Gastroesophageal sphincter (tissue), 4 donors: ENCODE data around the gene MIX23. TPM values are rescaled to one million over a fixed set of nuclear protein-coding genes. Genes with fewer than 3 reads are reported as not detected.

ENCODE experiments used
- ATAC-seq: fragments of 150-250 bp; one replicate; pipeline ENCODE4 v1.9.1; 2016; ENCODE audit warnings: mild to moderate bottlenecking, moderate library complexity
- H3K27ac ChIP-seq, 4 donors: fragments of 200-600 bp; sonication (generic) in 3 of 4; 1 replicate in 3 of 4; 2 replicates in 1 of 4; pipeline ENCODE4 v1.5.1; 2016 to 2019
- H3K27me3 ChIP-seq: fragments of 200-600 bp; sonication (generic); one replicate; pipeline ENCODE4 v1.5.1; 2019
- H3K36me3 ChIP-seq, 2 donors: fragments of 200-600 bp; sonication (generic); one replicate each; pipeline ENCODE4 v1.5.1; 2019; ENCODE audit warnings: control low read depth in 1 of 2
- H3K4me1 ChIP-seq, 3 donors: fragments of 200-600 bp; sonication (generic); 1 replicate in 2 of 3; 2 replicates in 1 of 3; pipeline ENCODE4 v1.5.1; 2016 to 2019; ENCODE audit warnings: control low read depth in 2 of 3
- H3K4me3 ChIP-seq, 2 donors: fragments of 200-600 bp; sonication (generic); one replicate each; pipeline ENCODE4 v1.5.1; 2019; ENCODE audit warnings: mild to moderate bottlenecking in 1 of 2, moderate library complexity in 1 of 2
- H3K9me3 ChIP-seq, 3 donors: fragments of 200-600 bp; sonication (generic); one replicate each; pipeline ENCODE4 v1.5.1; 2017 to 2019; ENCODE audit warnings: control low read depth in 2 of 3
- EP300 ChIP-seq: sonication (generic); formaldehyde crosslinking; IDR thresholded peaks from one replicate; pipeline ENCODE4 v1.6.1; 2017; ENCODE audit warnings: antibody characterized with exemption, mild to moderate bottlenecking
- POLR2A ChIP-seq, 2 donors: fragments of 450-650 bp; IDR thresholded peaks; one replicate each; pipeline ENCODE4 v1.6.1; 2017; ENCODE audit warnings: antibody characterized with exemption in 2 of 2, mild to moderate bottlenecking in 2 of 2, moderate library complexity in 1 of 2
- POLR2AphosphoS5 ChIP-seq: sonication (generic); formaldehyde crosslinking; IDR thresholded peaks from one replicate; pipeline ENCODE4 v1.6.1; 2017; ENCODE audit warnings: antibody characterized with exemption
- WGBS, 2 donors: methylation state at CpG; one replicate each; pipeline ENCODE4 v1.1.5; 2018; ENCODE audit warnings: low coverage in 1 of 2; 5-methylcytosine and 5-hydroxymethylcytosine counted together
- total RNA-seq, 4 donors: library from RNA; depleted of rRNA; stranded (reverse); fragments of >200 nt; gene quantifications; one replicate each; pipeline ENCODE4 v1.1.0, GENCODE V29; 2016
- TF ChIP-seq, protein P1 (sequence below), 4 experiments: fragments of 200-600 bp in 2 of 4; fragments of 450-650 bp in 2 of 4; sonication (generic) in 1 of 4; IDR thresholded peaks; one replicate each; pipeline ENCODE4 v1.5.1; 2017 to 2019; ENCODE audit warnings: antibody characterized with exemption in 4 of 4, mild to moderate bottlenecking in 2 of 4, moderate library complexity in 2 of 4

Gene MIX23
- total RNA-seq, 4 donors from 2014 or later = 8.2 to 23.8 (median 16.1) TPM

DNA sequence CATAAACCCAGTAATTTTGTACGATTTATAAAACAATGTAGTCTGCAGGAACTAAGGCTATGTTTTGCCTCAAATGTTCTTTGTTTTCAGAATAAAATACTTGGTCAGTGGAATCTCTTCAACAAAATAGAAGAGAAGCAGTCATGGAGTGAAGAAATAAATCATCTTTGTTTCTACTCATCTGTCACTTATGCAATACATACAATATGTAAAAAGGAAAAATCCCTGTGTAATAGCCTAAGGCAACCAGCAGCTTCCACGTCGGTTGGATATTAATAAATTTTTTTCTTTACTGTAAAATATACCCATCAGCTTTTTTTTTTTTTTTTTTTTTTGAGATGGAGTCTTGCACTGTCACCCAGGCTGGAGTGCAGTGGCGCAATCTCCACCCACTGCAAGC is 38.1 kb upstream of the MIX23 start:
- peaks cover 0 to 42% of the 10 kb centered on the region in 2 donors for H3K36me3 ChIP-seq
- no peak overlapping the region for H3K27ac ChIP-seq
- H3K4me3 ChIP-seq = no peak overlapping the region
- no peak for ATAC-seq
- H3K27me3 ChIP-seq = no peaks in the 10 kb centered on the region
- no peak for TF ChIP-seq POLR2AphosphoS5
- TF ChIP-seq, protein P1, sequence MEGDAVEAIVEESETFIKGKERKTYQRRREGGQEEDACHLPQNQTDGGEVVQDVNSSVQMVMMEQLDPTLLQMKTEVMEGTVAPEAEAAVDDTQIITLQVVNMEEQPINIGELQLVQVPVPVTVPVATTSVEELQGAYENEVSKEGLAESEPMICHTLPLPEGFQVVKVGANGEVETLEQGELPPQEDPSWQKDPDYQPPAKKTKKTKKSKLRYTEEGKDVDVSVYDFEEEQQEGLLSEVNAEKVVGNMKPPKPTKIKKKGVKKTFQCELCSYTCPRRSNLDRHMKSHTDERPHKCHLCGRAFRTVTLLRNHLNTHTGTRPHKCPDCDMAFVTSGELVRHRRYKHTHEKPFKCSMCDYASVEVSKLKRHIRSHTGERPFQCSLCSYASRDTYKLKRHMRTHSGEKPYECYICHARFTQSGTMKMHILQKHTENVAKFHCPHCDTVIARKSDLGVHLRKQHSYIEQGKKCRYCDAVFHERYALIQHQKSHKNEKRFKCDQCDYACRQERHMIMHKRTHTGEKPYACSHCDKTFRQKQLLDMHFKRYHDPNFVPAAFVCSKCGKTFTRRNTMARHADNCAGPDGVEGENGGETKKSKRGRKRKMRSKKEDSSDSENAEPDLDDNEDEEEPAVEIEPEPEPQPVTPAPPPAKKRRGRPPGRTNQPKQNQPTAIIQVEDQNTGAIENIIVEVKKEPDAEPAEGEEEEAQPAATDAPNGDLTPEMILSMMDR (IDR thresholded peaks at IDR 0.05) = no peak
- no peak for TF ChIP-seq POLR2A (IDR thresholded peaks at IDR 0.05)
- TF ChIP-seq EP300 = no peak
- peaks cover 0 to 17% (median 3%) of the 10 kb centered on the region in 3 donors for H3K4me1 ChIP-seq
- 49 to 60% methylated on average over 3 to 4 of the region's 4 CpGs for WGBS, 2 donors
- no peaks in the 10 kb centered on the region for H3K9me3 ChIP-seq

DNA sequence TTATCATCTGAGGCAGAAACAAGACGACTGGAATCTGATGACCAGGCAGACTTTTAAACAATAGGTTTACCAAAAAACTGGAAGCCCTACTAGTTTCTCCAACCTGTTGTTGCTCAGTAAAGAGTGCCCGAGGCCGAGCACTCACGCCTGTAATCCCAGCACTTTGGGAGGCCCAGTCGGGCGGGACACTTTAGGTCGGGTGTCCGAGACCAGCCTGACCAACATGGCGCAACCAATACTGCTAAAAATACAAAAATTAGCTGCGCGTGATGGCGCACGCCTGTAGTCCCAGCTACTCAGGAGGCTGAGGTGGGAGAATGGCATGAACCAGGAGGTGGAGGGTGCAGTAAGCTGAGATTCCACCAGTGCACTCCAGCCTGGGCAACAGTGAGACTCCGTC is 33.9 kb upstream of the MIX23 start:
- peak overlapping the region; percentile 78 to 87 (median 85) for H3K27ac ChIP-seq
- TF ChIP-seq POLR2A (IDR thresholded peaks at IDR 0.05) (no peak), POLR2AphosphoS5 (no peak), EP300 (no peak)
- TF ChIP-seq, protein P1 (IDR thresholded peaks at IDR 0.05) = no peak
- peaks cover 0 to 19% of the 10 kb centered on the region in 2 donors for H3K36me3 ChIP-seq
- H3K4me1 ChIP-seq = peaks cover 3 to 42% (median 7%) of the 10 kb centered on the region in 3 donors
- H3K9me3 ChIP-seq = no peaks in the 10 kb centered on the region
- 41 to 76% methylated on average over 4 to 10 of the region's 14 CpGs for WGBS, 2 donors
- H3K27me3 ChIP-seq = no peaks in the 10 kb centered on the region
- ATAC-seq = no peak
- peak overlapping the region; percentile 60 to 72 for H3K4me3 ChIP-seq

DNA sequence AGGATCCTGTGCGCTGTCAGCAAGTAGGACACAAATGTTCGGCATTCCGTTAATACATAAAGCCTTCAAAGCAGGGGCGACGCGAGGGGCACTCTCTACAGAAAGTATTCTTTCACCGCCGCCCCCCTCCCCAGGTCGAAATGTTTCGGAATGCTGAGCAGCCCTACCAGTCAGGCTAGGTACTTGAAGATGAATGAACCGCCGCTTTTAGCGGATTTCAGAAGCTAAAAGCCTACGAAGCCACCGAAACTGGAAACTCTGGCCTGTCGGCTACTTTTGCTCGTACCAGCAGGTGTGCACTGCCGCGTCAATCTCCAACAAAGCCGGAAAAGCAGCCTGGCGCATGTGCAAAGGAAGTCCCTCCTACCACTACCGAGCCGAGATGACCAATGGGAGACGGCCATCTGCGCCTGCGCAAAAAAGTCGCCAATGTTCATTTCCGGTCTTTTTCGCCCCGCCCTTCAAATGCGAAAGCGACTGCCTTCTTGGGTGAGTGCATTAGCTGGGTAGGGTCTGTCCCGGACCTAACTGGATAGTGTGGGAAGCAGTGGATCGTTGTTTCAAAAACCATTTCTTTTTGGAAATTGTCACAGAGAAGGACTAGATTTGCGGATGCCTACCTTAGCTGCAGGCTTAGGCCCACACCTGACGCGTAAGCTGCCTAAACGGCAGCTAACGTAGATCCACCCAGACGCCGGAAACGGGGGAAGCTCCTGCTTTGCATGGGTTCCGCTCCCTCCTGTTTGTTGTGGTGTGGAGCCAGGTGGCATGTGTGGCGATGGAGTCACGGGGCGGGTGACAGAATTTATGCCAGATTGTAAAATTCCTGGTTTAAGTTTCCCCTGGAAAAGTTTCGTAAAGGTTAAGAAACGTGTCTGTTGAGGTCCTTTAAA is 33.0 kb upstream of the MIX23 start, which contains the start of gene WDR5B:
Gene WDR5B, minus strand, starts transcription at position 301 of the 893 bp plus-strand sequence. CDS start 534 bp downstream, outside the sequence.
- peak within 1 kb of the TSS; percentile 78 to 87 (median 85) for H3K27ac ChIP-seq
- H3K4me1 ChIP-seq = peaks cover 3 to 42% (median 7%) of the 10 kb centered on the region in 3 donors
- no peaks in the 10 kb centered on the region for H3K9me3 ChIP-seq
- H3K36me3 ChIP-seq = peaks cover 0 to 21% of the 10 kb centered on the region in 2 donors
- ATAC-seq = peak; percentile 96
- no peaks in the 10 kb centered on the region for H3K27me3 ChIP-seq
- 1% methylated on average over 20 to 23 of the region's 48 CpGs for whole genome bisulfite sequencing, 2 donors
- TF ChIP-seq, protein P1 (IDR thresholded peaks at IDR 0.05) = peak in 2 of 4 experiments; percentile 16 to 31
- TF ChIP-seq POLR2AphosphoS5 (peak; percentile 70), EP300 (no peak), POLR2A (IDR thresholded peaks at IDR 0.05) (peak; percentile 58 to 67)
- H3K4me3 ChIP-seq = peak within 1 kb of the TSS; percentile 60 to 72

DNA sequence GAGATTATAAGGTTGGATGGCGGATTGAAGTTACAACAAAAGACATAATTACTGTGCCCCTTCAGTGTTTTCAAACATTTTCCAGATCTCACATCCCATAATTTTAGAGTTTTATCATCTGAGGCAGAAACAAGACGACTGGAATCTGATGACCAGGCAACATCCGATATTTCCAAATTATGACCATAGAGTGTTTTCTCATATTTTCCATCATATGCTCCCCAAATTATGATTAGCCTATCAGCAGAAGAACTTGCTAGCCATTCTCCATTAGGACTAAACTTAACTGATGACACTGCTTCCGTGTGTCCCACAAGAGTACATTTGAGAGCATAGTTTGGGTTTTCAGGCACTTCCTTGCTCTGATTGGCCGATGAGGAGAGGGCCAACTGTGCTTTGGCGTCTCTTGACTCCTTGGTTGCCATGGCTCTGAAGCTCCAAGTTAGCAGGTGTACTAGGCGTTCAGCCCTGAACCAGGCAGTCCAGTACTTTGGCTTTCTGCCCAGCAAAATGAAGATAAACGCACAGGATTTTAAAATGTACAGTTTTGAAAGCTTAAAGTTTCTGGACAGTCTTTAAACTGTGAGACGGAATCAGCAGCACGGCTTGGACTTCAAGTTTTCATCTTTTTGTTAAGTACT is 32.2 kb upstream of the MIX23 start:
- no peak for TF ChIP-seq EP300
- TF ChIP-seq, protein P1 (IDR thresholded peaks at IDR 0.05) = no peak
- 18 to 43% methylated on average over 5 to 10 of the region's 10 CpGs for WGBS, 2 donors
- Histone ChIP-seq H3K4me1 (peaks cover 3 to 42% (median 7%) of the 10 kb centered on the region in 3 donors), H3K4me3 (peak overlapping the region; percentile 60 to 72), H3K27me3 (no peaks in the 10 kb centered on the region), H3K36me3 (peaks cover 0 to 28% of the 10 kb centered on the region in 2 donors), H3K27ac (peak overlapping the region; percentile 78 to 87 (median 85)), H3K9me3 (no peaks in the 10 kb centered on the region)
- ATAC-seq = peak; percentile 12
